Lower leg skin (tissue), 4 donors: Measurements from ENCODE around the gene KLHL10. TPM values are rescaled to one million over a fixed set of nuclear protein-coding genes. Genes with fewer than 3 reads are reported as not detected.
"Not testable (repeated sequence)": the region's sequence is repeated elsewhere in the genome, so short reads cannot be mapped to it uniquely, and the experiment has no call there.

Experiments
- DNase-seq, 2 donors: peaks; one replicate each; pipeline ENCODE4 v3.0.0-alpha.2; 2019; ENCODE audit warnings: low spot score in 2 of 2
- H3K4me3 ChIP-seq: fragments of 200-600 bp; sonication (generic); 2 replicates; pipeline ENCODE4 v1.5.1; 2017; ENCODE audit warnings: mild to moderate bottlenecking, low read depth; ENCODE audit not compliant: poor library complexity, severe bottlenecking
- CTCF ChIP-seq, 3 donors: fragments of 450-650 bp; IDR thresholded peaks; one replicate each; pipeline ENCODE4 v1.5.1; 2016; ENCODE audit warnings: antibody characterized with exemption in 3 of 3, mild to moderate bottlenecking in 3 of 3, moderate library complexity in 2 of 3
- POLR2A ChIP-seq, 2 donors: fragments of 450-650 bp; IDR thresholded peaks; one replicate each; pipeline ENCODE4 v1.6.1; 2016 to 2017; ENCODE audit warnings: antibody characterized with exemption in 2 of 2, mild to moderate bottlenecking in 1 of 2, moderate library complexity in 1 of 2
- whole genome bisulfite sequencing, 2 donors: methylation state at CpG; one replicate each; pipeline ENCODE4 v1.1.5; 2018; 5-methylcytosine and 5-hydroxymethylcytosine counted together
- intact Hi-C: fragments of 100-400 bp; cut with DNase I; formaldehyde crosslinking; loops from one replicate; pipeline ENCODE4 v1.15.0; 2023; ENCODE audit warnings: low total_unique reads
- total RNA-seq, 4 donors: library from RNA; depleted of rRNA; stranded (reverse); fragments of >200 nt; gene quantifications; one replicate each; pipeline ENCODE4 v1.1.0, GENCODE V29; 2016

The KLHL10 gene
- total RNA-seq, 4 donors from 2014 or later, result not detected

GRCh38 chr17:41821776-41822175 is 15.8 kb upstream of the KLHL10 start:
- 88 to 89% methylated on average over 14 of the region's 14 CpGs for WGBS, 2 donors
- TF ChIP-seq CTCF (IDR thresholded peaks at IDR 0.05) (no peak), POLR2A (IDR thresholded peaks at IDR 0.05) (no peak)
- intact Hi-C loops, result no loop called here
- no peak overlapping the region for H3K4me3 ChIP-seq
- no peak for DNase-seq

DNA sequence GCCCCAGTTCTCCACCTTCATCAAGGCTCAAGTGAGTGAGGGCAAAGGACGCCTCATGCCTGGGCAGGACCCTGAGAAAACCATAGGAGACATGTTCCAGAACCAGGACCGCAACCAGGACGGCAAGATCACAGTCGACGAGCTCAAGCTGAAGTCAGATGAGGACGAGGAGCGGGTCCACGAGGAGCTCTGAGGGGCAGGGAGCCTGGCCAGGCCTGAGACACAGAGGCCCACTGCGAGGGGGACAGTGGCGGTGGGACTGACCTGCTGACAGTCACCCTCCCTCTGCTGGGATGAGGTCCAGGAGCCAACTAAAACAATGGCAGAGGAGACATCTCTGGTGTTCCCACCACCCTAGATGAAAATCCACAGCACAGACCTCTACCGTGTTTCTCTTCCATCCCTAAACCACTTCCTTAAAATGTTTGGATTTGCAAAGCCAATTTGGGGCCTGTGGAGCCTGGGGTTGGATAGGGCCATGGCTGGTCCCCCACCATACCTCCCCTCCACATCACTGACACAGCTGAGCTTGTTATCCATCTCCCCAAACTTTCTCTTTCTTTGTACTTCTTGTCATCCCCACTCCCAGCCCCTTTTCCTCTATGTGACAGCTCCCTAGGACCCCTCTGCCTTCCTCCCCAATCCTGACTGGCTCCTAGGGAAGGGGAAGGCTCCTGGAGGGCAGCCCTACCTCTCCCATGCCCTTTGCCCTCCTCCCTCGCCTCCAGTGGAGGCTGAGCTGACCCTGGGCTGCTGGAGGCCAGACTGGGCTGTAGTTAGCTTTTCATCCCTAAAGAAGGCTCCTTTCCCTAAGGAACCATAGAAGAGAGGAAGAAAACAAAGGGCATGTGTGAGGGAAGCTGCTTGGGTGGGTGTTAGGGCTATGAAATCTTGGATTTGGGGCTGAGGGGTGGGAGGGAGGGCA is 15.1 kb upstream of the KLHL10 start:
- TF ChIP-seq POLR2A (IDR thresholded peaks at IDR 0.05), result no peak
- no peak for TF ChIP-seq CTCF (IDR thresholded peaks at IDR 0.05)
- intact Hi-C loops, result no loop called here
- no peak for DNase-seq
- WGBS, 2 donors, result 83% methylated on average over 12 of the region's 12 CpGs
- no peak overlapping the region for H3K4me3 ChIP-seq

- no peak overlapping the region for H3K4me3 ChIP-seq
- TF ChIP-seq CTCF (IDR thresholded peaks at IDR 0.05) (no peak), POLR2A (IDR thresholded peaks at IDR 0.05) (no peak)
- WGBS, 2 donors, result 95 to 100% methylated on average over 1 of the region's 1 CpG
- no peak for DNase-seq
- intact Hi-C loops, result no loop called here
These were observed 14.5 kb upstream of the KLHL10 start for GRCh38 chr17:41823141-41823524.

GRCh38 chr17:41823580-41823979 is 14.0 kb upstream of the KLHL10 start:
- no peak for DNase-seq
- TF ChIP-seq POLR2A (IDR thresholded peaks at IDR 0.05) (no peak), CTCF (IDR thresholded peaks at IDR 0.05) (no peak)
- intact Hi-C loops, result no loop called here
- whole genome bisulfite sequencing, 2 donors, result 83 to 84% methylated on average over 7 of the region's 7 CpGs
- no peak overlapping the region for H3K4me3 ChIP-seq

DNA sequence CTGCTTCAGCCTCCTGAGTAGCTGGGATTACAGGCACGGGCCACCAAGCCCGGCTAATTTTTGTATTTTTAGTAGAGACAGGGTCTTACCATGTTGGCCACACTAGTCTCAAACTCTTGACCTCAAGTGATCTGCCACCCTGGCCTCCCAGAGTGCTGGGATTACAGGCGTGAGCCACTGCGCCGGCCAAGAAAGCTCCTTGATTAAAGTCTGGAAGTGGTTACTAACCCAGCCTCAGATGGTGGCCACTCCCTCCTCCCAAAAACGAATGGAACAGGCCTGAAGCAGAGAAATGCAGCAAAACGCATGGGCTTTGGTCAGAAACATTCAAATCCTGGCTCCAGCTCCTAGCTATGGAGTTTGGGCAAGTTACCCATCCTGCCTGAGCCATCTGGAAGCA is 13.5 kb upstream of the KLHL10 start:
- WGBS, 2 donors, result 53 to 57% methylated on average over 6 to 7 of the region's 7 CpGs
- intact Hi-C loops, result no loop called here
- TF ChIP-seq POLR2A (IDR thresholded peaks at IDR 0.05), result no peak
- no peak for DNase-seq
- H3K4me3 ChIP-seq, result no peak overlapping the region

- H3K4me3 ChIP-seq, result no peak overlapping the region
- no peak for DNase-seq
- intact Hi-C loops, result no loop called here
- whole genome bisulfite sequencing, 2 donors, result 85 to 93% methylated on average over 19 of the region's 19 CpGs
- TF ChIP-seq POLR2A (IDR thresholded peaks at IDR 0.05), result no peak
- no peak for TF ChIP-seq CTCF (IDR thresholded peaks at IDR 0.05)
These were observed 12.3 kb upstream of the KLHL10 start for GRCh38 chr17:41825175-41825845.

DNA sequence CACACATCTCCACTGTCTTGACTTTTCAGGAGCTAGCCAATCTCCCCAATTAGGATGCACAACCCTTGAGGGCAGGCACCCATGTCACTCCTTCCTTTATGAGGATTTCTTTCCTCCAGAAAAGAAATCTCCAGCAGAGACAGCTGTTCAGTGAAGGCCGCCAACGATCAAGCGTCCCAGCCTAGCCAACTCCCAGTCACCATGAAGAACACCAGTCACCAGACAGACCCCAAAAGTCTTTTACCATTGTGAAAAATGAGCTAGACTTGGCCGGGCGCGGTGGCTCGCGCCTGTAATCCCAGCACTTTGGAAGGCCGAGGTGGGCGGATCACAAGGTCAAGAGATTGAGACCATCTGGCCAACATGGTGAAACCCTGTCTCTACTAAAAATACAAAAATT is 7.7 kb upstream of the KLHL10 start:
- intact Hi-C loops, result not testable (repeated sequence)
- 86 to 87% methylated on average over 10 of the region's 10 CpGs for WGBS, 2 donors
- DNase-seq, result peak in 1 of 2 donors; percentile 63

More for the DNA sequence above, 7.7 kb upstream of the KLHL10 start:
- not testable (repeated sequence) for H3K4me3 ChIP-seq
